ENCODE measurements around the gene PARP4.
"Not testable (repeated sequence)": the region's sequence is repeated elsewhere in the genome, so short reads cannot be mapped to it uniquely, and the experiment has no call there.

The PARP4 gene

GRCh38 chr13:24452044-24452443 lies 60.5 kb downstream of the PARP4 start:
- no peak overlapping the region for H3K4me3 ChIP-seq (ENCODE audit: low read depth, low read length)

GRCh38 chr13:24450530-24450929 lies 62.0 kb downstream of the PARP4 start:
- H3K4me3 ChIP-seq (ENCODE audit: low read depth, low read length) = no peak overlapping the region

GRCh38 chr13:24444851-24445250 lies 67.7 kb downstream of the PARP4 start:
- H3K4me3 ChIP-seq (ENCODE audit: low read depth, low read length) = not testable (repeated sequence)

- no peak overlapping the region for H3K4me3 ChIP-seq (ENCODE audit: low read depth, low read length)
Measured at GRCh38 chr13:24443366-24443765, 69.2 kb downstream of the PARP4 start.

DNA sequence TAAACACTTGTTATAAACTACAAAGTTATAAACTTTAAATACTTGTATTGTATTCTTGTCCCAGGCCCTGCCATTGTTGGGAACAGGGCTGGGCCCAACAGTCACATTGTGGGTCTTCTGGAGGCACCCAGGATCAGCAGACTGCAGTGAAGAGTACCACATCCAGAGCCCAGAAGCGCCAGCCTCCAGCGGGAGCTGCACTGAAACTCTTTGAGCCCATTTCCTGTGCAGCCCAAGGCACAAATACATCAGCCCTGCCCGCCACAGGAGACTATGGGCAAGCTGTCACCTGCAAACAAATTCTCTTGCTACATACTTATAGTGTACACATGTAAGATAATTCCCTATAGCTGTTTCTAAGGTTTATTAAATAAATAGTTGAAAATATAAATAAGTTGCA lies 86.5 kb downstream of the PARP4 start:
- H3K4me3 ChIP-seq (ENCODE audit: low read depth, low read length) = not testable (repeated sequence)

- not testable (repeated sequence) for H3K4me3 ChIP-seq (ENCODE audit: low read depth, low read length)
Measured at GRCh38 chr13:24419668-24420067, 92.9 kb downstream of the PARP4 start.

DNA sequence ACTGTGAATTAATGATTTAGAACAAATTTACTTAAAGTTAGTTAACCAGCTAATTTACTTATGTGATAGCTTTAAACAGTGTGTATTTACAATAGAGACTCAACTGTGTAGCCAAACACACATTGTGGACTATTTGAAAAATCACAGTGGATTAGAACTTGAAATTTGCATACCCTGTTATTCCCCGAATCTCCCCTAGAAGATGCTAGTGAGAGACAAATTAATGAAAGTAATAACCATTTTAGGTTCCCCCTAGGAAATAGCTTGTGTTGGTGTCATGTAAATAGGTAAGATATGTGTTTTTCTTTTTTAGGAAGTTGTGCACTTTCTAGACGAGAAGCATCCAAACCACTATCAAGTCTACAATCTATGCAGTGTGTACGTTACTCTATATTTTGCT lies 104.7 kb downstream of the PARP4 start:
- H3K4me3 ChIP-seq (ENCODE audit: low read depth, low read length) = no peak overlapping the region

- no peak overlapping the region for H3K4me3 ChIP-seq (ENCODE audit: low read depth, low read length)
Measured at GRCh38 chr13:24406524-24406923, 106.1 kb downstream of the PARP4 start.

GRCh38 chr13:24396821-24397220 lies 115.8 kb downstream of the PARP4 start:
- no peak overlapping the region for H3K4me3 ChIP-seq (ENCODE audit: low read depth, low read length)

- no peak overlapping the region for H3K4me3 ChIP-seq (ENCODE audit: low read depth, low read length)
Measured at GRCh38 chr13:24392972-24393371, 119.6 kb downstream of the PARP4 start.

GRCh38 chr13:24391771-24392683 lies 120.6 kb downstream of the PARP4 start:
- not testable (repeated sequence) for H3K4me3 ChIP-seq (ENCODE audit: low read depth, low read length)

DNA sequence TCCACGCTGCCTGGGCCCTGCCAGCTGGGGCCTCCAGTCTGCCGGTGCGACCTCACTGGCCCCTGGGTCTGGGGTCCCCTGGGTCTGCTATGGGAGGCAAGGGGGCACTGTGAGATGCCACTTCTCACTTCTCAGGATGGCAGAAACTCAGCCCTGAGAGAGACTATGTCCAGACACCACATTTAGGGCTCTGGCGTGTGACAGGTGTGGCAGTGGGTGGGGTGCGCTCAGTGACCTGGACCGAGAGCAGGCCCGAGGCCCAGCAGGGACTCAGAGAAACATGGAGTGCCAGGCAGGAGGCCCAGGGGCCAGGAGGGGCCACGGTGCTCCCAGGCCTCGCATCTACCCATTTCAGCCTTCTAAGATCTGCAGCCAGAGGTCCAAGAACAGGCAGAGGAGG lies 121.8 kb downstream of the PARP4 start:
- H3K4me3 ChIP-seq (ENCODE audit: low read depth, low read length) = not testable (repeated sequence)

DNA sequence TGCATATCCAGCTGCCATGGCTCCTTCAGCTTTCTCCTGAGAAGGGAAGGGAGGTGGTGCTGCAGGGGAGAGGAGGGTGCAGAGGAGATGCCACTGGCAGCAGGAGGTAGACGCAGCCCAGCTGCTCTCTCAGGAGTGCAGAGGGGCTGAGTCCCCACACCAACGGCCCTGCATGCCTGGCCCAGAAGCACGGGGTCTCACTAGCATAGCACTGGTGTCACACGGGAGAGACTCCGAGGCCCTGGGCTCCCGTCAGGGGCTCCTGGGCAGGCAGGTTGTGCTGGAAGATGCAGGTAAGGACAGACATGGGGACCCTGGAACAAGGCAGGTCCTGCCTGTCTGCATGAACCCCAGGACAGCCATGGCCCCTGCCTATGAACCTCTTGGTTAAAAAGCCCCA lies 123.1 kb downstream of the PARP4 start:
- H3K4me3 ChIP-seq (ENCODE audit: low read depth, low read length) = no peak overlapping the region

GRCh38 chr13:24388743-24389142 lies 123.8 kb downstream of the PARP4 start:
- H3K4me3 ChIP-seq (ENCODE audit: low read depth, low read length) = not testable (repeated sequence)

- no peak overlapping the region for H3K4me3 ChIP-seq (ENCODE audit: low read depth, low read length)
Measured at GRCh38 chr13:24386816-24387708, 125.5 kb downstream of the PARP4 start.

DNA sequence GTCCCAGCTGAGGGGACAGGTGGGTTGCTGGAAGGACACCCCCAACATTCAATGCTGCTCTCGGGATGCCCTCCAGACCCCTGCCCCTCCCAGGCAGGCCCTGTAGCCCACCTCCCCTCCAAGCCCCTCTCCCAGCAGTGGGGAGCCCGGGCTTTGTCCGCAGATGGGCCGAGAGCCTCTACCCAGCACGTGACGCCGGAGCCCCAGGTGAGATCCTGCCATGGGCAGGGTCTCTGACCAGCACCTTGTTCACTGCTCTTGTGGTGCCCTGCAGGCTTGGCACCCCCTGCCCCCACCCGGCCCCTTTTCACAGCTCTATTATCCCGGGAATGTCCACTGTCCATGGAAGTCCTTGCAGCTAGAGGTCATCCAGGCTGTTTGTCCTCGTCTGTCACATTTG lies 126.7 kb downstream of the PARP4 start:
- no peak overlapping the region for H3K4me3 ChIP-seq (ENCODE audit: low read depth, low read length)

- not testable (repeated sequence) for H3K4me3 ChIP-seq (ENCODE audit: low read depth, low read length)
Measured at GRCh38 chr13:24384946-24385345, 127.6 kb downstream of the PARP4 start.

DNA sequence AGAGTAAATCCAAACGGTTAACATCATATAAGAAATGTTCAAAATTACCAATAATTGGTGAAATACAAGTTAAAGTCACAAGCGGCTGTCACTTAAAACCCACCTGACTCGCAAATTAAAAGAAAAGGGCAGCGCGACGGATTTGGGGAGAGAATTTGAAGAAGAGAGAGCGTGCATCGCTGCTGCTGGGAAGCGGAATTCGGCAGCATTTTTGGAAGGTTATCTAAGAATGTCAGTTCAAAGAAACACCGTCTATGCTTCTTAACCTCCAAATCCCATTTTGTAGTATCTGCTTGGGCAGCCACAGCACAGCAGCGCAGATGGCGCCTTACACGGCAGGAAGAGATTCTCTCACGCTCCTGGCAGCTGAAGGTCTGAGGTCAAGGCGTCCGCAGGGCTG lies 128.5 kb downstream of the PARP4 start:
- not testable (repeated sequence) for H3K4me3 ChIP-seq (ENCODE audit: low read depth, low read length)

GRCh38 chr13:24381541-24382265 lies 130.9 kb downstream of the PARP4 start:
- no peak overlapping the region for H3K4me3 ChIP-seq (ENCODE audit: low read depth, low read length)

GRCh38 chr13:24380881-24381280 lies 131.7 kb downstream of the PARP4 start:
- H3K4me3 ChIP-seq (ENCODE audit: low read depth, low read length) = not testable (repeated sequence)

DNA sequence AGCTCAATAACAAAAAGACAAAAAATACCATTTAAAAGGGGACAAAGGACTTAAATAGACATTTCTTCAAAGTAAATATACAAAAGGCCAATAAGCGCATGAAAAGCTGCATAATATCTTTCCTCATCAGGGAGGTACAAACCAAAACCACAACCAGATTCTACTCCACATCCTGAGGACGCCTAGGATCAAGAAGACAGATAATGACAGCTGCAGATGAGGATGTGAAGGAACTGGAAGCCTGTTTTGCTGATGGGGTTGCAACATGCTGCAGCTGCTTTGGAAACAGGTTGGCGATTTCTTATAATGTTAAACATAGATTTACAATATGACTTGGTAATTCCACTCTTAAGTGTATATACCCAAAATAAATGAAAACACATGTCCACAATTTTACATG lies 132.4 kb downstream of the PARP4 start:
- not testable (repeated sequence) for H3K4me3 ChIP-seq (ENCODE audit: low read depth, low read length)

All from iPS-11a (cell line).